ENCODE results near the gene ROBO2.

DNA sequence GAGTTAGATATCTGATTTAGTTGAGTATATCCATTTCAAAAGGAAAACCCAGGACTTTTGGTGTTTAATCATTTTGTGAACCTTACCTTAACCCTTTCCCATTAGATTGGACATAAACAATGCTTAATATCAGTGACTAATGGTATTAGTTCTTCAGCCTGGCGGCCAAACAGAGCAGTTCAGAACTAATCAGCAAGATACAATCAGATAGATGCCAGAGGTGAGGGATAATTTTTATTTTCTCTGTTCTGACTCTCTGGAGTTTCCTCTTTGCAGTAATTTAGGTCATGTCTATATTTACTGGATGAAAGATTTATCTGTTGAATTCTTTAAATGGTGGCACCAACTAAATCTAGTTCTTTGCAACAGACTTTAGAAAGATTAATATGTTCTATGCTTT lies 337.8 kb downstream of the ROBO2 start:
- TF ChIP-seq, protein P1, sequence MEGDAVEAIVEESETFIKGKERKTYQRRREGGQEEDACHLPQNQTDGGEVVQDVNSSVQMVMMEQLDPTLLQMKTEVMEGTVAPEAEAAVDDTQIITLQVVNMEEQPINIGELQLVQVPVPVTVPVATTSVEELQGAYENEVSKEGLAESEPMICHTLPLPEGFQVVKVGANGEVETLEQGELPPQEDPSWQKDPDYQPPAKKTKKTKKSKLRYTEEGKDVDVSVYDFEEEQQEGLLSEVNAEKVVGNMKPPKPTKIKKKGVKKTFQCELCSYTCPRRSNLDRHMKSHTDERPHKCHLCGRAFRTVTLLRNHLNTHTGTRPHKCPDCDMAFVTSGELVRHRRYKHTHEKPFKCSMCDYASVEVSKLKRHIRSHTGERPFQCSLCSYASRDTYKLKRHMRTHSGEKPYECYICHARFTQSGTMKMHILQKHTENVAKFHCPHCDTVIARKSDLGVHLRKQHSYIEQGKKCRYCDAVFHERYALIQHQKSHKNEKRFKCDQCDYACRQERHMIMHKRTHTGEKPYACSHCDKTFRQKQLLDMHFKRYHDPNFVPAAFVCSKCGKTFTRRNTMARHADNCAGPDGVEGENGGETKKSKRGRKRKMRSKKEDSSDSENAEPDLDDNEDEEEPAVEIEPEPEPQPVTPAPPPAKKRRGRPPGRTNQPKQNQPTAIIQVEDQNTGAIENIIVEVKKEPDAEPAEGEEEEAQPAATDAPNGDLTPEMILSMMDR (IDR thresholded peaks at IDR 0.05 in 8 of 11, conservative IDR thresholded peaks at IDR 0.05 in 3 of 11) = no peak
- no peak for TF ChIP-seq POLR2AphosphoS5 (IDR thresholded peaks at IDR 0.05)
- TF ChIP-seq POLR2A (IDR thresholded peaks at IDR 0.05) = no peak
